IMR-90 (cell line): ENCODE measurements around the gene CSNK1D.

ENCODE experiments used
- BHLHE40 ChIP-seq: fragments of 150-350 bp; IDR thresholded peaks from 2 replicates; pipeline ENCODE4 v1.6.1; 2016; ENCODE audit warnings: mild to moderate bottlenecking, low read depth, low read length
- CEBPB ChIP-seq: IDR thresholded peaks from 2 replicates; pipeline ENCODE4 v1.6.1; 2012; ENCODE audit warnings: low read depth, low read length, improper control_type of control experiment
- CTCF ChIP-seq: conservative IDR thresholded peaks from 2 replicates; pipeline ENCODE4 v1.5.1; 2012; ENCODE audit warnings: mild to moderate bottlenecking, low read depth, low read length, improper control_type of control experiment
- MXI1 ChIP-seq: IDR thresholded peaks from 2 replicates; pipeline ENCODE4 v1.6.1; 2012; ENCODE audit warnings: low read depth, mild to moderate bottlenecking, low read length, moderate library complexity, borderline replicate concordance
- RAD21 ChIP-seq: IDR thresholded peaks from 2 replicates; pipeline ENCODE4 v1.6.1; 2012; ENCODE audit warnings: low read length, improper control_type of control experiment
- RCOR1 ChIP-seq: IDR thresholded peaks from 2 replicates; pipeline ENCODE4 v1.6.1; 2012; ENCODE audit warnings: mild to moderate bottlenecking, low read length, improper control_type of control experiment; ENCODE audit not compliant: insufficient replicate concordance

- no peak for TF ChIP-seq RCOR1
- TF ChIP-seq CTCF, result no peak
- TF ChIP-seq BHLHE40, result no peak
- no peak for TF ChIP-seq RAD21
- no peak for TF ChIP-seq CEBPB
- TF ChIP-seq MXI1, result no peak
Observed at GRCh38 chr17:82203920-82204319, 69.6 kb downstream of the CSNK1D start.
